HepG2 (cell line): ENCODE results near the gene NCOA3. TPM values are rescaled to one million over a fixed set of nuclear protein-coding genes. Genes with fewer than 3 reads are reported as not detected.

ENCODE experiments used
- ATF5 ChIP-seq: sonication (generic); formaldehyde crosslinking; IDR thresholded peaks from 2 replicates; pipeline ENCODE4 v1.4.0; 2020; ENCODE audit warnings: mild to moderate bottlenecking, low read depth, missing genetic modification reagents
- HOXA5 ChIP-seq: sonication (generic); formaldehyde crosslinking; IDR thresholded peaks from 2 replicates; pipeline ENCODE4 v1.4.0; 2020; ENCODE audit warnings: missing genetic modification reagents
- KAT7 ChIP-seq: IDR thresholded peaks from 2 replicates; pipeline ENCODE4 v1.6.1; 2018; ENCODE audit warnings: borderline replicate concordance, missing compliant biosample characterization
- NCOA2 ChIP-seq: sonication (generic); formaldehyde crosslinking; IDR thresholded peaks from 2 replicates; pipeline ENCODE4 v1.8.0; 2022; ENCODE audit warnings: inconsistent platforms
- SP140L ChIP-seq: sonication (generic); formaldehyde crosslinking; IDR thresholded peaks from 2 replicates; pipeline ENCODE4 v1.4.0; 2020; ENCODE audit warnings: missing genetic modification reagents, borderline replicate concordance
- TOPORS ChIP-seq: sonication (generic); formaldehyde crosslinking; IDR thresholded peaks from 2 replicates; pipeline ENCODE4 v1.8.0; 2023; ENCODE audit warnings: mild to moderate bottlenecking, missing genetic modification reagents
- ZBTB4 ChIP-seq: sonication (generic); formaldehyde crosslinking; IDR thresholded peaks from 2 replicates; pipeline ENCODE4 v1.4.0; 2020; ENCODE audit warnings: missing genetic modification reagents, mild to moderate bottlenecking, borderline replicate concordance
- ZNF282 ChIP-seq: fragments of 450-650 bp; IDR thresholded peaks from 2 replicates; pipeline ENCODE4 v1.6.1; 2018; ENCODE audit not compliant: partially characterized antibody
- ZNF432 ChIP-seq: sonication (generic); formaldehyde crosslinking; IDR thresholded peaks from 2 replicates; pipeline ENCODE4 v1.5.0; 2020; ENCODE audit warnings: missing genetic modification reagents, mild to moderate bottlenecking, borderline replicate concordance
- ZNF496 ChIP-seq: sonication (generic); formaldehyde crosslinking; IDR thresholded peaks from 2 replicates; pipeline ENCODE4 v1.8.1; 2023; ENCODE audit warnings: mild to moderate bottlenecking, moderate library complexity, missing genetic modification reagents; ENCODE audit not compliant: insufficient replicate concordance
- ZNF839 ChIP-seq: sonication (generic); formaldehyde crosslinking; IDR thresholded peaks from 2 replicates; pipeline ENCODE4 v1.4.0; 2020; ENCODE audit warnings: missing genetic modification reagents, mild to moderate bottlenecking, borderline replicate concordance
- polyA plus RNA-seq, 8 experiments: library from polyadenylated mRNA; depleted of rRNA in 3 of 8; stranded (reverse) in 7 of 8; unstranded in 1 of 8; fragments of >200 nt; fragmentation: Illumina TruSeq in 4 of 8; extraction: Trizol in 4 of 8; gene quantifications; 2 replicates each; pipeline versions ENCODE4 v1.2.1 to v1.2.3, GENCODE V29; 2011 to 2016; ENCODE audit warnings: low read depth in 4 of 8, missing spikeins in 1 of 8, mixed read lengths in 1 of 8; ENCODE audit not compliant: insufficient read depth in 1 of 8
- total RNA-seq, 5 experiments: library from RNA; depleted of rRNA; stranded (reverse); fragments of >200 nt; fragmentation: Illumina TruSeq; extraction: Trizol; gene quantifications; 2 replicates each; pipeline ENCODE4 v1.2.3, GENCODE V29; 2016; ENCODE audit warnings: low read depth in 1 of 5
- TF ChIP-seq, protein P1 (sequence below): sonication (generic); formaldehyde crosslinking; IDR thresholded peaks from 2 replicates; pipeline ENCODE4 v1.4.0; 2020; ENCODE audit warnings: mild to moderate bottlenecking, missing genetic modification reagents, borderline replicate concordance
- TF ChIP-seq, protein P2 (sequence below): sonication (generic); formaldehyde crosslinking; IDR thresholded peaks from 2 replicates; pipeline ENCODE4 v1.8.1; 2023; ENCODE audit warnings: mild to moderate bottlenecking, missing genetic modification reagents
- TF ChIP-seq, protein P3 (sequence below): sonication (generic); formaldehyde crosslinking; IDR thresholded peaks from 2 replicates; pipeline ENCODE4 v1.5.0; 2020; ENCODE audit warnings: missing genetic modification reagents
- TF ChIP-seq, protein P4 (sequence below): sonication (generic); formaldehyde crosslinking; IDR thresholded peaks from 2 replicates; pipeline ENCODE4 v1.4.0; 2020; ENCODE audit warnings: mild to moderate bottlenecking, missing genetic modification reagents, borderline replicate concordance

Gene NCOA3
- total and polyA plus RNA-seq, 2 of the 13 experiments (the other 11 are each of a cell fraction or from before 2014, with no cell fraction given): 35.0 to 56.8 TPM

DNA sequence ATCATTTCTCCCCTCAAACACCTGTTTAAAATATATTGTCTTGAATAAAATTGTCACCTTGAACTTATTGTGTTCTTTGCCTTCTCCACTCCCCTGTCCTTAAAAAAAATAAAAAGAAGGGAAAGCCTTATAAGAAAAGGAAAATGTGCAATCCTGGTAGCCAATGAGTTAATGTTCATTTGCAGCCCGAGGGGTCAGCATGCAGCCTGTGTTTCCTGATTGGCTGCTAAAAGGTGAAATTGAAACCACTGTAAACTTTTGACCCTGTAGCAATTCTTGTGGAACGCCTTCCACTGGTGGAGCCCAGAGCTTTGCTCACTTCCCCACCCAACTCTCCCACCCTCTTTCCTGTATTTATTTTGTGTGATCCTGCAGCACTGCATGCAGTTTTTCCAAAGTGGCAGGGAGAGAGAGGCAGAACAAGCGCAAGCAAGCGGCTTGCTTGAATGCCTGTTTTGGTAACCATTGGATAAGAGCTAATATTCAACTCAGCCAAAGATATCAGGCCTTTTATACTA, 74.9 kb downstream of the NCOA3 start (continued):
- TF ChIP-seq, protein P1, sequence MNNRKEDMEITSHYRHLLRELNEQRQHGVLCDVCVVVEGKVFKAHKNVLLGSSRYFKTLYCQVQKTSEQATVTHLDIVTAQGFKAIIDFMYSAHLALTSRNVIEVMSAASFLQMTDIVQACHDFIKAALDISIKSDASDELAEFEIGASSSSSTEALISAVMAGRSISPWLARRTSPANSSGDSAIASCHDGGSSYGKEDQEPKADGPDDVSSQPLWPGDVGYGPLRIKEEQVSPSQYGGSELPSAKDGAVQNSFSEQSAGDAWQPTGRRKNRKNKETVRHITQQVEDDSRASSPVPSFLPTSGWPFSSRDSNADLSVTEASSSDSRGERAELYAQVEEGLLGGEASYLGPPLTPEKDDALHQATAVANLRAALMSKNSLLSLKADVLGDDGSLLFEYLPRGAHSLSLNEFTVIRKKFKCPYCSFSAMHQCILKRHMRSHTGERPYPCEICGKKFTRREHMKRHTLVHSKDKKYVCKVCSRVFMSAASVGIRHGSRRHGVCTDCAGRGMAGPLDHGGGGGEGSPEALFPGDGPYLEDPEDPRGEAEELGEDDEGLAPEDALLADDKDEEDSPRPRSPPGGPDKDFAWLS (CRISPR knock-in tag): no peak
- TF ChIP-seq NCOA2 (CRISPR knock-in tag) (peak; percentile 70), ZBTB4 (CRISPR knock-in tag) (no peak), HOXA5 (CRISPR knock-in tag) (0 out of 2 replicates have a peak, but pooled peaks have one; percentile 62), ATF5 (CRISPR knock-in tag) (no peak), ZNF282 (no peak), ZNF839 (CRISPR knock-in tag) (no peak), ZNF432 (CRISPR knock-in tag) (no peak), ZNF496 (CRISPR knock-in tag) (no peak), TOPORS (CRISPR knock-in tag) (no peak), SP140L (CRISPR knock-in tag) (peak; percentile 88; the same call in 1 of the 2 replicates), KAT7 (CRISPR knock-in tag) (no peak; the same call in none of the 2 replicates)
- TF ChIP-seq, protein P2, sequence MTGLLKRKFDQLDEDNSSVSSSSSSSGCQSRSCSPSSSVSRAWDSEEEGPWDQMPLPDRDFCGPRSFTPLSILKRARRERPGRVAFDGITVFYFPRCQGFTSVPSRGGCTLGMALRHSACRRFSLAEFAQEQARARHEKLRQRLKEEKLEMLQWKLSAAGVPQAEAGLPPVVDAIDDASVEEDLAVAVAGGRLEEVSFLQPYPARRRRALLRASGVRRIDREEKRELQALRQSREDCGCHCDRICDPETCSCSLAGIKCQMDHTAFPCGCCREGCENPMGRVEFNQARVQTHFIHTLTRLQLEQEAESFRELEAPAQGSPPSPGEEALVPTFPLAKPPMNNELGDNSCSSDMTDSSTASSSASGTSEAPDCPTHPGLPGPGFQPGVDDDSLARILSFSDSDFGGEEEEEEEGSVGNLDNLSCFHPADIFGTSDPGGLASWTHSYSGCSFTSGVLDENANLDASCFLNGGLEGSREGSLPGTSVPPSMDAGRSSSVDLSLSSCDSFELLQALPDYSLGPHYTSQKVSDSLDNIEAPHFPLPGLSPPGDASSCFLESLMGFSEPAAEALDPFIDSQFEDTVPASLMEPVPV: no peak
- TF ChIP-seq, protein P3, sequence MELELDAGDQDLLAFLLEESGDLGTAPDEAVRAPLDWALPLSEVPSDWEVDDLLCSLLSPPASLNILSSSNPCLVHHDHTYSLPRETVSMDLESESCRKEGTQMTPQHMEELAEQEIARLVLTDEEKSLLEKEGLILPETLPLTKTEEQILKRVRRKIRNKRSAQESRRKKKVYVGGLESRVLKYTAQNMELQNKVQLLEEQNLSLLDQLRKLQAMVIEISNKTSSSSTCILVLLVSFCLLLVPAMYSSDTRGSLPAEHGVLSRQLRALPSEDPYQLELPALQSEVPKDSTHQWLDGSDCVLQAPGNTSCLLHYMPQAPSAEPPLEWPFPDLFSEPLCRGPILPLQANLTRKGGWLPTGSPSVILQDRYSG (CRISPR knock-in tag): 0 out of 2 replicates have a peak, but pooled peaks have one; percentile 50
- TF ChIP-seq, protein P4, sequence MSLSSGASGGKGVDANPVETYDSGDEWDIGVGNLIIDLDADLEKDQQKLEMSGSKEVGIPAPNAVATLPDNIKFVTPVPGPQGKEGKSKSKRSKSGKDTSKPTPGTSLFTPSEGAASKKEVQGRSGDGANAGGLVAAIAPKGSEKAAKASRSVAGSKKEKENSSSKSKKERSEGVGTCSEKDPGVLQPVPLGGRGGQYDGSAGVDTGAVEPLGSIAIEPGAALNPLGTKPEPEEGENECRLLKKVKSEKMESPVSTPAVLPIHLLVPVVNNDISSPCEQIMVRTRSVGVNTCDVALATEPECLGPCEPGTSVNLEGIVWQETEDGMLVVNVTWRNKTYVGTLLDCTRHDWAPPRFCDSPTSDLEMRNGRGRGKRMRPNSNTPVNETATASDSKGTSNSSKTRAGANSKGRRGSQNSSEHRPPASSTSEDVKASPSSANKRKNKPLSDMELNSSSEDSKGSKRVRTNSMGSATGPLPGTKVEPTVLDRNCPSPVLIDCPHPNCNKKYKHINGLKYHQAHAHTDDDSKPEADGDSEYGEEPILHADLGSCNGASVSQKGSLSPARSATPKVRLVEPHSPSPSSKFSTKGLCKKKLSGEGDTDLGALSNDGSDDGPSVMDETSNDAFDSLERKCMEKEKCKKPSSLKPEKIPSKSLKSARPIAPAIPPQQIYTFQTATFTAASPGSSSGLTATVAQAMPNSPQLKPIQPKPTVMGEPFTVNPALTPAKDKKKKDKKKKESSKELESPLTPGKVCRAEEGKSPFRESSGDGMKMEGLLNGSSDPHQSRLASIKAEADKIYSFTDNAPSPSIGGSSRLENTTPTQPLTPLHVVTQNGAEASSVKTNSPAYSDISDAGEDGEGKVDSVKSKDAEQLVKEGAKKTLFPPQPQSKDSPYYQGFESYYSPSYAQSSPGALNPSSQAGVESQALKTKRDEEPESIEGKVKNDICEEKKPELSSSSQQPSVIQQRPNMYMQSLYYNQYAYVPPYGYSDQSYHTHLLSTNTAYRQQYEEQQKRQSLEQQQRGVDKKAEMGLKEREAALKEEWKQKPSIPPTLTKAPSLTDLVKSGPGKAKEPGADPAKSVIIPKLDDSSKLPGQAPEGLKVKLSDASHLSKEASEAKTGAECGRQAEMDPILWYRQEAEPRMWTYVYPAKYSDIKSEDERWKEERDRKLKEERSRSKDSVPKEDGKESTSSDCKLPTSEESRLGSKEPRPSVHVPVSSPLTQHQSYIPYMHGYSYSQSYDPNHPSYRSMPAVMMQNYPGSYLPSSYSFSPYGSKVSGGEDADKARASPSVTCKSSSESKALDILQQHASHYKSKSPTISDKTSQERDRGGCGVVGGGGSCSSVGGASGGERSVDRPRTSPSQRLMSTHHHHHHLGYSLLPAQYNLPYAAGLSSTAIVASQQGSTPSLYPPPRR (CRISPR knock-in tag): peak; percentile 56; the same call in 1 of the 2 replicates
